Measurements from ENCODE around the gene ANKFN1. TPM values are rescaled to one million over a fixed set of nuclear protein-coding genes. Genes with fewer than 3 reads are reported as not detected.

Gene ANKFN1
- total RNA-seq, 1 experiment from 2014 or later: not detected

DNA sequence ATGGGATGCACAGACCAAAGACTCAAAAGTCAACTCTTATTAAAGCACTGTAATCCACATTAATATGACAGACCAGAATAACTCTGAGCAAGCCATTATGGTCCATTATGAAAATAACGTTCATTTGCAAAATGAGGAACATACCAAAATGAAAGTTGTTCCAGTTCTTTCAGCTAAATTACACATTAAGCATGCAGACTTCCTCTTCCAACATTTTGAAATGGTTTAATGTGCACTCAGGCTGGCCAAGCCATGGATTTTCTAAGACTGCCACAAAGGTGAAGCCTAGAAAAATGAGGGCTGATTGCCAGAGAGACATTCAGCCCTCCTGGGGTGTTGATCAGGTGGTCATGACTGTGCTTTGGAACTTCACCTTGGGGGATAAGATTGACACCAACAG lies 383.5 kb downstream of the ANKFN1 start:
- no peak for DNase-seq
- Histone ChIP-seq H2BK12ac (ENCODE audit: insufficient read length, low read depth, low read length) (no peak overlapping the region), H3K9me3 (ENCODE audit: control insufficient read depth, low read depth, low read length) (no peaks in the 10 kb centered on the region), H4K20me1 (ENCODE audit: control insufficient read depth, insufficient read depth, insufficient read length) (no peaks in the 10 kb centered on the region), H3K18ac (ENCODE audit: insufficient read length, low read depth, low read length) (no peak overlapping the region), H3K9ac (ENCODE audit: extremely low read depth, insufficient read length, low read length) (no peak overlapping the region), H3K56ac (ENCODE audit: insufficient read length, low read depth, low read length) (no peak overlapping the region), H3K27me3 (ENCODE audit: insufficient read depth, low read length) (no peaks in the 10 kb centered on the region; the same call in 1 of the 2 replicates), H4K91ac (ENCODE audit: insufficient read length, low read depth, low read length) (no peak overlapping the region), H2BK5ac (ENCODE audit: insufficient read length, low read length) (no peak overlapping the region), H4K8ac (replicated peaks; ENCODE audit: insufficient read length, low read depth, low read length) (no peak overlapping the region), H2BK15ac (ENCODE audit: low read depth, low read length) (no peak overlapping the region), H2BK120ac (ENCODE audit: low read depth, low read length, poor library complexity, severe bottlenecking) (no peak overlapping the region), H3T11ph (ENCODE audit: low read length) (no peak overlapping the region), H4K5ac (ENCODE audit: insufficient read length, low read depth, low read length) (no peak overlapping the region), H3K23ac (ENCODE audit: insufficient read length, low read depth, low read length) (no peak overlapping the region), H3K79me2 (ENCODE audit: insufficient read depth, low read length) (no peaks in the 10 kb centered on the region), H2BK20ac (ENCODE audit: low read depth, low read length, poor library complexity, severe bottlenecking) (no peak overlapping the region), H2AK5ac (ENCODE audit: insufficient read length, low read length) (no peak overlapping the region), H3K14ac (ENCODE audit: insufficient read depth, low read length) (no peak overlapping the region), H3K4me2 (ENCODE audit: insufficient read depth, insufficient read length, low read length) (no peak overlapping the region), H3K4ac (ENCODE audit: low read depth, low read length) (no peak overlapping the region), H3K23me2 (ENCODE audit: insufficient read length, low read depth, low read length, poor library complexity, severe bottlenecking) (no peaks in the 10 kb centered on the region), H2AFZ (ENCODE audit: low read length) (no peak overlapping the region), H3K4me1 (ENCODE audit: insufficient read depth, low read length) (no peaks in the 10 kb centered on the region), H3K27ac (ENCODE audit: insufficient read length, low read depth, low read length) (no peak overlapping the region), H3K79me1 (ENCODE audit: insufficient read depth, low read depth, low read length, poor library complexity, severe bottlenecking) (no peaks in the 10 kb centered on the region)
- Mint-ChIP-seq H3K36me3 (ENCODE audit: insufficient read depth in 1 of 3, low read depth in 3 of 3) (no peaks in the 10 kb centered on the region), H3K27me3 (ENCODE audit: low read depth) (peaks cover 9% of the 10 kb centered on the region), H3K4me3 (no peak overlapping the region), H3K9me3 (peaks cover 0 to 2% of the 10 kb centered on the region in 2 experiments; a peak in 1 of 5 replicates), H3K4me1 (no peaks in the 10 kb centered on the region), H3K27ac (no peak overlapping the region)
- TF ChIP-seq, protein P1, sequence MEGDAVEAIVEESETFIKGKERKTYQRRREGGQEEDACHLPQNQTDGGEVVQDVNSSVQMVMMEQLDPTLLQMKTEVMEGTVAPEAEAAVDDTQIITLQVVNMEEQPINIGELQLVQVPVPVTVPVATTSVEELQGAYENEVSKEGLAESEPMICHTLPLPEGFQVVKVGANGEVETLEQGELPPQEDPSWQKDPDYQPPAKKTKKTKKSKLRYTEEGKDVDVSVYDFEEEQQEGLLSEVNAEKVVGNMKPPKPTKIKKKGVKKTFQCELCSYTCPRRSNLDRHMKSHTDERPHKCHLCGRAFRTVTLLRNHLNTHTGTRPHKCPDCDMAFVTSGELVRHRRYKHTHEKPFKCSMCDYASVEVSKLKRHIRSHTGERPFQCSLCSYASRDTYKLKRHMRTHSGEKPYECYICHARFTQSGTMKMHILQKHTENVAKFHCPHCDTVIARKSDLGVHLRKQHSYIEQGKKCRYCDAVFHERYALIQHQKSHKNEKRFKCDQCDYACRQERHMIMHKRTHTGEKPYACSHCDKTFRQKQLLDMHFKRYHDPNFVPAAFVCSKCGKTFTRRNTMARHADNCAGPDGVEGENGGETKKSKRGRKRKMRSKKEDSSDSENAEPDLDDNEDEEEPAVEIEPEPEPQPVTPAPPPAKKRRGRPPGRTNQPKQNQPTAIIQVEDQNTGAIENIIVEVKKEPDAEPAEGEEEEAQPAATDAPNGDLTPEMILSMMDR (conservative IDR thresholded peaks at IDR 0.05): no peak
- no CpG with 5 or more reads among the region's 1 CpG for WGBS (ENCODE audit: extremely low coverage, insufficient read length, low lambda C conversion rate)
